Daoy (cell line): ENCODE results near the gene DALRD3. TPM values are rescaled to one million over a fixed set of nuclear protein-coding genes. Genes with fewer than 3 reads are reported as not detected.
A peak's percentile ranks its signal among the peaks of the same experiment; 100 is the strongest.

ENCODE experiments used
- DNase-seq: peaks from one replicate; pipeline ENCODE4 v3.0.0-alpha.2; 2015; ENCODE audit warnings: low read depth
- total RNA-seq: library from RNA; depleted of rRNA; stranded (reverse); fragments of >200 nt; shearing (Covaris generic); gene quantifications from 2 replicates; pipeline ENCODE4 v1.2.3, GENCODE V29; 2014

Gene DALRD3
- total RNA-seq, 1 experiment from 2014 or later, result 36.2 TPM

- DNase-seq, result no peak
These were observed 12.4 kb downstream of the DALRD3 start for GRCh38 chr3:49005998-49006397.

DNA sequence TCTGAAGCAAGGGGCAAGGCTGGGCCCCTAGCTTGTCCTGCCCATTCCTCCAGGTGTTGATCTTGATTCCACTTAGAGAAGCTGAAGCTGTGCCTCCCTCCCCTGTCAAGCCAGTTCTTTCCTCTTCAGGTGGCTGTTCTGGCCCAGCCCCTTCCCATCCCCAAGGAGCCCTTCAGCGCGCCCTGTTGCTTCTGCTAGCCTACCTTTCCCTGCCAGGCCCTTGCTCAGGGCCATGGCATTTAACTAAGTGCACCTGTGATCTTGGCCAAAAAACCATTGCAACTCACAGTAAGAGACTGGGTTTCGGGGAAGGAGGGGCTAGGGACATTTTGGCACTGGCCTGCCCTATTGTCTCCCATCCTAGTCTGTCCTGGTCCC is 13.1 kb downstream of the DALRD3 start:
- no peak for DNase-seq

GRCh38 chr3:49004352-49005302 is 13.8 kb downstream of the DALRD3 start:
- no peak for DNase-seq

GRCh38 chr3:49001155-49001554 is 17.2 kb downstream of the DALRD3 start:
- no peak for DNase-seq

DNA sequence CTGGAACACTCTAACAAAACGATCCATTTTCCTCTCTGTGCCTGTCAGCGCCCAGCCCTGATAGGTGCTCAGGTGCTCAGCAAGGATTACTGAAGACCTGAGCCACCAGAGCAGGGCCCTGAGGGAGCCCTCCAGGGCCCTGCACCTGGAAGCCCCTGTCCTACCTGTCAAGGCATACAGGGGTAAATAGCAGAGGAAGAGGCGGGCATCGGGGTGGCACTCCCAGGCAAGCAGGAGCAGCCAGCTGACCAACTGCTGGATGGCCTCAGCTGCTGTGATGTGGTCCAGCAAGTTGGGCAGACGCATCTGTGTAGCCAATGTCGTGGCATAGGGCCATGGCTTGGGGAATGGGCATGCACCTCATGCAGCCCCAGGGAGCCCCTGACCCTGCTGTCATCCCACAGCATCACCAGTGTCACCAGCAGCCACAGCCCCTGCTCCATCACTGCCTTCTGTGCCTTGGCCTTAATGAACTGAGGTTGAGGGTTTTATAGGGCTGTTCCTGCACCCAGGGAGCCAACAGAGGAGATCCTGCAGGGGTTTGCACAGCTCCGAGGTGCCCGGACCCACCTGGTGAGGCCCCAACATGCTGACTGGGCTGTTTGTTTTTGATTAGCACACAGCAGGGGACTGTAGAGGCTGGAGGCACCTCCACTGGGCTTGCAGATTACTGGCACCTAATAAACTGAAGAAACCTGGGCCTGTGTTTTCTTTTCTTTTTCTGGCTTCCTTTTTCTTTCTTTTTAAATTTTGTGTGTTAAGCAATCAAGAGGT is 19.1 kb downstream of the DALRD3 start:
- DNase-seq, result no peak

DNA sequence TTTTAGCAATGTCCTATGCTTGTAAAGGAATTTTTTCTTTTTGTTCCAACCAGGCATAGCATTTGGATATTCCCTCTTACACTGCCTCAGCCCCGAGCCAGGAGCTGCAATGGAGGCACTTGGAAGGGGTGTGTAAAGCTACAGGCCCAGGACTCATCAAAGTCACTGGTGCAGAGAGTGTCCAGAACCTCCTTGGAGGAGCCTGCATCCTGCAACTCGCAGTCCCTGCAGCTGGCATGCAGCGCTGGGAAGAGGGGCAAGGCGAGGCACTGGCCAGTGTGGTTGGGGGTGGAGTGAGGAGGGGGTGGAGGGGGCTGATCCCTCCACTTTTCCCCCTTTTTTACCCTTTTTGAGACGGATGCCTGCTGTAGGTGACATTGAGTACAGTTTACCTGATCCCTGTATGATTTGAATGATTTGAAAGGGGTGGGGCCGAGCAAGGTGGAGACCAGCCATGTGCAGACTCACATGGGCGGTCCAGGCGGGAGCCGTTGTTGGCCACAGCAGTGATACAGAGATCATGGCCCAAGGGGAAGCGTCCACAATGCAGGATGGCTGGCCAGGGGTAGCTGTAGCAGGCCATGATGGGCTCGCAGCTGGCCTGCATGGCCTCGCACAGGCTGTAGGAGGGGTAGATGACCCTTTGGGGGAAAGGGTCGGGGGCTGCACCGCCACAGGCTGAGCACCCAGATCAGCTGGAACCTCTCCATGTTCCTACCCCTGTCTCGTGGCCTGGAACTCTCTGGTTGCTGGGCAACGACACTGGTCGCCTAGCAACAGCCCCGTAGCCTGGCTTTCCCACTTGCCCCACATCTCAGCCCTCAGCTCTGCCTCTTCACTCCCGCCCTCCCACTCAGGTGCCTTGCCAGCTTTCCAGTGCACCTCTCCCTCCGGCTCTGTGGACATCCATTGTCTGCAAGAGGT is 20.4 kb downstream of the DALRD3 start:
- no peak for DNase-seq

- DNase-seq, result no peak
These were observed 21.2 kb downstream of the DALRD3 start for GRCh38 chr3:48997102-48997635.

DNA sequence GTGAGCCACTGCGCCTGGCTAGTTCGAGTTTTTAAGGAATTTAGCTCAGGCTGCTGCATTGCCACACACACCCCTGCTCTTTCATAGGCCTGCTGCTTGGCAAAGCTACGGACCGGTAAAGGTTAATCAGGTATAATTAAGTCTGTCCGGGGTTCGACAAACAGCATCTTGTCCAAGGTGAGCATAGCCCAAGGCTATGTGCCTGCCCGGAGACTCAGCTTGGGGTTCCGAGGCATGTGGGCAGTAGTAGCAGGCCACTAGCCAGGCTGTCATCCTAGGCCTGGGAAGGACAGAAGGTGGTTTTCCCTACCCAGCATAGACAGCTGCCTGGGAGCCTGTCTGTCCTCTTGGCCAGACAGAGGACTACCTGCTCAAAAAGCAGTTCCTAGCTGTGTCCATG is 21.7 kb downstream of the DALRD3 start:
- DNase-seq, result no peak

- no peak for DNase-seq
These were observed 24.5 kb downstream of the DALRD3 start for GRCh38 chr3:48993834-48994233.

- DNase-seq, result no peak
These were observed 26.4 kb downstream of the DALRD3 start for GRCh38 chr3:48991851-48992545.

DNA sequence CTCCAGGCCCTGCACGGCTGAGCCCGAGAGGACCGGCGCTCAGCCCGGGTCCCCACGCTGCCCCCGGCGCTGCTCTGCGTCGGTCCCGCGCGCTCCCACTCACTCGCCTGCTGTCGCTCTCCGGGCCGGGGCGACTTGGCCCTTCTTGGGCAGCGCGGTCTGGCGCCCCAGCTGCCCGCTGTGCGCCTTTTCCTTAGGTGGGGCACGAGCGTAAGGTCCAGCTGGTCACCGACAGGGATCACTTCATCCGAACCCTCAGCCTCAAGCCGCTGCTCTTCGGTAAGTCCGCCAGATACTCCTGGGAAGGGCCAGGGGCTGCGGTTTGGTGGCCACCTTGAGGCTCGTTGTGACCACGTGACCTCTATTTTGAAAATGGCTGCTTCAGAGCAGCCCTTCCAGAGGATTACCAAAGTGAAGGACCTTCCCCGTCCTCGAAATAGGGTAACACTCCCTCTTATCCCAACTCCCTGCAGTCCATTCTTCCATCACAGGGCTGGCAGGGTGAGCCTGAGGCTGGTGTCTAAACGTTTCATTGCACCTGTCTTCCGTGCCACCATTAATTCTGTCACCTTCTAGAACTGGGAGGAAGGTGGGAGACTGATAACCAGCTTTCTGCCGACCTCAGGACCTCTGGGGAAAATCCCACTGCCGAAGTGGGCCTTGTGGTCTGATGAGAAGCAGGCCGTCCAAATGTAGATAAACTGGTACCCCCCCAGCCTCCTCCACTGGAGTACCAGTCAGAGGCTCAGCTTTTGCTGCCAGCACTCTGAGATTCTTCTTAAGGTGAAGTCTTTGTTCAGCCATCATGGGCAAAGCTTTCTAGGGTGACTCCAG is 27.5 kb downstream of the DALRD3 start:
- no peak for DNase-seq

- peak; percentile 92 for DNase-seq
These were observed 28.4 kb downstream of the DALRD3 start, which contains the start of gene P4HTM for GRCh38 chr3:48989796-48990635. TSS of gene P4HTM (plus strand) at chr3:48990241. CDS start at chr3:48990257, 16 bp downstream.

GRCh38 chr3:48989126-48989795 is 29.1 kb downstream of the DALRD3 start:
- DNase-seq, result no peak

DNA sequence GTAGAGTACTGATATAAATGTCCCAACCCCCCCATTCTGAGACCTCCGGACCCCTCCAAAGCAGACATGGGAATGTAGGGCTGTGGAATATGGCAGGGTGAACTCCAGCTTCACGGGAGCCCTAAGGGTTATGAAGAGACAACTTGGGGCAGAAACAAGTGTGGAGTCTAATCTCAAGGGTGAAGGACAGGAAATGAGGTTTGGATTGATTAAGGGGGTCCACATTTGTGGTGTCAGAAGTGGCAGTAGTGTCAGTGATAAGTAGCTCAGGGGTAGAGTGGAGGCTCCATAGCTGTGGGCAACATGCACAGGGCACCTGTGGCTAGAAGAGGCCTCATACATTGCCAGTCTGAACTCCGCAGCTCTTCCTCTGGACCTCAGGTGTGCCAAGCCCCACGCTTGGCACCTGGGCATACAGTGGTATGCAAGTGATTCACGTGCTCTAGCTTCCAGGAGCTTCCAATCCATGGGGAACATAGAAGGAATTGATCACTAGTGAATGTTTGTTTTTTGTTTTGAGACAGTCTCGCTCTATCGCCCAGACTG is 32.5 kb downstream of the DALRD3 start:
- no peak for DNase-seq

DNA sequence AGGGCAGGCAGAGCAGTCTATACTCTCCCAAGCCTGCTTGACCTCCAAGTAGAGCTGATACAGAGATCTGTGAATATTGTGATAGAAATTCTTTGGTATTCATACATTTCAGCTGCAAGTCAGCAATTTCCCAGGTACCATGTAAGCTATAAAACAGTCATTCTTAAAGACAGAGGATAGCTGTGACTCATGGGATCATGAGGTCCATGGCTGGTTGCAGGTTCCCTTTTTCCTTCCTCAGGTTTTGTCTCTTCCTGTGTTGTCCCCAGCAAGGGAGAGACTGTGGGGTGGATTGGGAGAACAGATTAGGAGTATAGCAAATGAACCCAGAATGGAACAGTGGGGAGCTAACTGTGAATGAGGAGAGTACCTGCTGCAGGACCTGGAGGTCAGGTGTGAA is 33.7 kb downstream of the DALRD3 start:
- DNase-seq, result no peak

GRCh38 chr3:48983096-48983495 is 35.3 kb downstream of the DALRD3 start:
- no peak for DNase-seq

DNA sequence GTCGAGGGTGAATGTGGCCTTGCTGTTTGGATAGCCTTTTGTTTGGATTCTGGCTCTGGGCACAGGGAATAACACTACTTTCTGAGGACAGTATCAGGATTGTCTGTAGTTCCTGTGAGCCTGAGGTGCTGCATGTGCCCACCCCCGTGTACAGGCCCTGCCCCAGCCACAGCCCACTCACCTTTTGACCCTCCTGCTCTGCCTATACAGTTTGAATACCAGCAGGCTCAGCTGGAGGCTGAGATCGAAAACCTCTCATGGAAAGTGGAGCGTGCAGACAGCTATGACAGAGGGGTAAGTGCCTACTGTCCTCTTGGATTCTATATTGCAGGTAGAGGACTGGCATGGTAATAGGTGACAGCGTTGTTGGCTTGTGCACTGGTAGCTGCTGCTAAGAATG is 35.7 kb downstream of the DALRD3 start:
- DNase-seq, result no peak

DNA sequence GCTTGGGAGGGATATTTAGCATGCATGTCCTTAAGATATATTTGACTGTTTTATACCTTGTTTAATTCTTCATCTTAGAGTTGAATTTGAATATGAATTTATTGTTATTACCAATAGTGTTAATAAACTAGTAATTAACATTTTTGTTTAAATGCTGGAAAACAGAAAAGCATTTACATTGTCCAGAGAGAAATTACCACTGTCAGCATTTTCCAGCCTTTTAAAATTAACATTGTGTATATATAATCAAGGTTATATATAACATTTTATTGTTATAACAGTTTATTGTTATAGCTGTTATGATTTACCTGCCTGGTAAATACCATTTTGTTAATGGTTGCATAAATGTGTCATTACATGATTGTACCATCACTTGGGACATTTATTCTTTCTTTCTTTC is 36.4 kb downstream of the DALRD3 start:
- DNase-seq, result no peak
